ENCODE data around the gene CLDN5.

Gene CLDN5

DNA sequence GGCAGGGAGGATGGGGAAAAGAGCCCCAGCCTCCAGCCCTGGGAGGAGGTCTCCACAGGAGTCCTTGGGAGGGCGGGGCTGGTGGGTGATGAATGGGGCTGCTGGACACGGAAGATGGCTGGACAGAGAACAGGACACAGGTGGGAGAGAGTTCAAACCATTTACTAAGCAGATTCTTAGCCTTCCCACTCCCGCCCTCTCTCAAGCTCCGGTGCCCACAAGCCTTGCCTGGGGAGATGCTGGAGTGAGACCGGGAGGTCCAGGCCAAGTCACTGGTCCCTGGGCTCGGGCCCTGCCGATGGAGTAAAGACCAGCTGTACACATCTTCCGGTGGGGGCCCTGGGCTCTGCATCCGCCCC is 1.4 kb downstream of the CLDN5 start:
- Mint-ChIP-seq H3K9me3 (no peaks in the 10 kb centered on the region), H3K36me3 (ENCODE audit: low read depth) (no peaks in the 10 kb centered on the region), H3K4me1 (peaks cover 16% of the 10 kb centered on the region), H3K27me3 (ENCODE audit: low read depth) (peaks cover 49% of the 10 kb centered on the region), H3K27ac (peak overlapping the region in 1 of 3 experiments; percentile 83), H3K4me3 (peak overlapping the region; percentile 72 to 85 (median 84))
- TF ChIP-seq, protein P1, sequence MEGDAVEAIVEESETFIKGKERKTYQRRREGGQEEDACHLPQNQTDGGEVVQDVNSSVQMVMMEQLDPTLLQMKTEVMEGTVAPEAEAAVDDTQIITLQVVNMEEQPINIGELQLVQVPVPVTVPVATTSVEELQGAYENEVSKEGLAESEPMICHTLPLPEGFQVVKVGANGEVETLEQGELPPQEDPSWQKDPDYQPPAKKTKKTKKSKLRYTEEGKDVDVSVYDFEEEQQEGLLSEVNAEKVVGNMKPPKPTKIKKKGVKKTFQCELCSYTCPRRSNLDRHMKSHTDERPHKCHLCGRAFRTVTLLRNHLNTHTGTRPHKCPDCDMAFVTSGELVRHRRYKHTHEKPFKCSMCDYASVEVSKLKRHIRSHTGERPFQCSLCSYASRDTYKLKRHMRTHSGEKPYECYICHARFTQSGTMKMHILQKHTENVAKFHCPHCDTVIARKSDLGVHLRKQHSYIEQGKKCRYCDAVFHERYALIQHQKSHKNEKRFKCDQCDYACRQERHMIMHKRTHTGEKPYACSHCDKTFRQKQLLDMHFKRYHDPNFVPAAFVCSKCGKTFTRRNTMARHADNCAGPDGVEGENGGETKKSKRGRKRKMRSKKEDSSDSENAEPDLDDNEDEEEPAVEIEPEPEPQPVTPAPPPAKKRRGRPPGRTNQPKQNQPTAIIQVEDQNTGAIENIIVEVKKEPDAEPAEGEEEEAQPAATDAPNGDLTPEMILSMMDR (IDR thresholded peaks at IDR 0.05; ENCODE audit: unreplicated experiment in 3 of 3): no peak

DNA sequence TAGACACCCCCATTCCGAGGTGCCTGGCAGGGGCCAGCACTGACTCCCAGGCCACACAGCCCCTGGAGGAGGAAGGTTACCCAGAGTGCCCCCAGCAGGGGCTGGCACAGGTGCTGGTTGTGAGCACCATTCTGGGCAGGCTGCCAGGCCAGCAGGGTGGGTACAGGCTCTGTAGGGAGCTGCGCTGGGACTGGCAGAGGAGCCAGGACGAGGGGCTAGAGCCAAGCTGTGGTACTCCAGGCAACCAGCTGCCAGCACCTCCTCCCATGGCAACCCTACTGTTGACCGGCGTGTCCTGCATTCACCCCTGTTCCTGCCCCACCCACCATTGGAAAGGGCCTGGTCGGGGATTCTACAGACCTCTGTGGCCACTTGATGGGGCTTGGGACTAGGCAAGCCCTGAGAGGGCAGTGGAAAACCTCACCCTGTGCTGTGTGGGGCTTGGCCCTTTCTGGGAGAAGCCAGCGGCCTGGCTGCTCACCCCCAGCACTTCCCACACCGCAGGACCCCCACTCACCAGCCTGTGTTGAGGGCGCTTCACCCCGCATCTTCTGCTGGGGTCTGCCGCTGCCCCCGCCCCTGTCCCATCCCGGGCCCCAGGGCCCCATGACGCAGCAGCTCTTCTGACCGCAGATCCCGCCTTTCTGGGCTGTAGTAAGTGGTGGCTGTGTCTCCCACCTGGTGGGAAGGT is 1.9 kb downstream of the CLDN5 start:
- Mint-ChIP-seq H3K4me1 (peaks cover 11% of the 10 kb centered on the region), H3K36me3 (ENCODE audit: low read depth) (no peaks in the 10 kb centered on the region), H3K9me3 (no peaks in the 10 kb centered on the region), H3K4me3 (peak overlapping the region; percentile 72 to 85 (median 84)), H3K27ac (peak overlapping the region in 1 of 3 experiments; percentile 97), H3K27me3 (ENCODE audit: low read depth) (peaks cover 49% of the 10 kb centered on the region)
- TF ChIP-seq, protein P1 (IDR thresholded peaks at IDR 0.05; ENCODE audit: unreplicated experiment in 3 of 3): no peak

DNA sequence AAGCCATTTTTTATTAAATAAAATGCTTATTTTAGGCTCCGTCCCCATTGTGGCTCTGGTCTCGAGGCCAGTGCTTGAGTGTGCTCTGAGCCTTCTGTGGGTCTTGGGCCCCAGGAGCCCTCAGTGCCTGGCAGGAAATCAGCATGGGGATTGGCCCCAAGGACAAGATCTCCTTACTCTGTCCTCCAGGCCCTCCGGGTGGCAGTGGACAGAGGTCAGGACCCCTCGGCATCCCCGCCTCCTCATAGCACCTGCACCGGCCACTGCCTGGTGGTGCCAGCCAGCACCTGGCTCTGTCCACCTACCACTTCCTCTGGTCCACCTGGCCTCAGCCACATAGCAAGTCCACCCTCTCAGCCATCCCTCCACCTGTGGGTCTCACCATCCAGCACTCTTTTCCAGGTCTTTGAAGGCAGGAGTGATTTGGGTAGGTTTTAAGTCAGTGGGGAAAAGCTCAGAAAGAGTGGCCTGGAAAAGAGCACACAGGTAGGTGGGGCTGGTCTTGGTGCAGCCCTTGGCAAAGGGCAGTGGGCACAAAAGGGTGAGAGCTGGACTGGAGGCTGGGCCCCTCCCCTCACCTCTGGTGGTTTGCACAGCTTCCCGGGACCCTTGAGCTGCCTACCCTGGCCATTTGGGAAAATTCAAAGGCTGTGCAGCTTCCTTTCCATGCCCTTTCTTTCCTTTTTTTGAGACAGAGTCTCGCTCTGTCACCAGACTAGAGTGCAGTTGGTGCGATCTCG is 3.5 kb downstream of the CLDN5 start:
- TF ChIP-seq, protein P1 (IDR thresholded peaks at IDR 0.05; ENCODE audit: unreplicated experiment in 3 of 3): no peak
- H3K36me3 Mint-ChIP-seq (ENCODE audit: low read depth): peaks cover 1% of the 10 kb centered on the region
- H3K27me3 Mint-ChIP-seq (ENCODE audit: low read depth): peaks cover 37% of the 10 kb centered on the region
- H3K9me3 Mint-ChIP-seq: no peaks in the 10 kb centered on the region
- H3K27ac Mint-ChIP-seq: peak overlapping the region in 1 of 3 experiments; percentile 97
- peak overlapping the region in 2 of 3 experiments; percentile 36 to 52 for H3K4me3 Mint-ChIP-seq
- H3K4me1 Mint-ChIP-seq: peaks cover 6% of the 10 kb centered on the region

DNA sequence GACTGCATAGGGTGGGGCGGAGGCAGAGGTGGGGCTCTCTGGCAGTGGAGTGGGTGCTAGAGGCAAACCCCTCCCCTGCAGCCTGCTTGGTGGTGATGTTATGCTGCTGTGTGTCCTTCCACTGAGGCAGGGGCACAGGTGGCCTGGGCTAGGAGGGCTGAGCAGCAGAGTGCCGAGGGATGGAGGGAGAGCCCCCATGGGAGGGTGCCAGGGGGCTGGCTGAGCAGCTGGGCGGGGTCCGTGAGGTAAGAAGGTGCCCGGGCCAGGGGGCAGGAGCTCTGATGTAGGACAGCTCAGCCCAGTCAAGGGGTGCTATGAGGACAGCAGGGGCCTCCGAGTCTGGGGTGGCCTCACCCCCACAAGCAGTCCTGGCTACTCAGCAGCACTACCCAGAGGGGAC is 4.2 kb downstream of the CLDN5 start:
- H3K4me3 Mint-ChIP-seq: no peak overlapping the region
- peaks cover 5% of the 10 kb centered on the region for H3K36me3 Mint-ChIP-seq (ENCODE audit: low read depth)
- no peaks in the 10 kb centered on the region for H3K9me3 Mint-ChIP-seq
- H3K27ac Mint-ChIP-seq: peak overlapping the region in 1 of 3 experiments; percentile 97
- peaks cover 6% of the 10 kb centered on the region for H3K4me1 Mint-ChIP-seq
- TF ChIP-seq, protein P1 (IDR thresholded peaks at IDR 0.05; ENCODE audit: unreplicated experiment in 3 of 3): no peak
- H3K27me3 Mint-ChIP-seq (ENCODE audit: low read depth): peaks cover 31% of the 10 kb centered on the region

DNA sequence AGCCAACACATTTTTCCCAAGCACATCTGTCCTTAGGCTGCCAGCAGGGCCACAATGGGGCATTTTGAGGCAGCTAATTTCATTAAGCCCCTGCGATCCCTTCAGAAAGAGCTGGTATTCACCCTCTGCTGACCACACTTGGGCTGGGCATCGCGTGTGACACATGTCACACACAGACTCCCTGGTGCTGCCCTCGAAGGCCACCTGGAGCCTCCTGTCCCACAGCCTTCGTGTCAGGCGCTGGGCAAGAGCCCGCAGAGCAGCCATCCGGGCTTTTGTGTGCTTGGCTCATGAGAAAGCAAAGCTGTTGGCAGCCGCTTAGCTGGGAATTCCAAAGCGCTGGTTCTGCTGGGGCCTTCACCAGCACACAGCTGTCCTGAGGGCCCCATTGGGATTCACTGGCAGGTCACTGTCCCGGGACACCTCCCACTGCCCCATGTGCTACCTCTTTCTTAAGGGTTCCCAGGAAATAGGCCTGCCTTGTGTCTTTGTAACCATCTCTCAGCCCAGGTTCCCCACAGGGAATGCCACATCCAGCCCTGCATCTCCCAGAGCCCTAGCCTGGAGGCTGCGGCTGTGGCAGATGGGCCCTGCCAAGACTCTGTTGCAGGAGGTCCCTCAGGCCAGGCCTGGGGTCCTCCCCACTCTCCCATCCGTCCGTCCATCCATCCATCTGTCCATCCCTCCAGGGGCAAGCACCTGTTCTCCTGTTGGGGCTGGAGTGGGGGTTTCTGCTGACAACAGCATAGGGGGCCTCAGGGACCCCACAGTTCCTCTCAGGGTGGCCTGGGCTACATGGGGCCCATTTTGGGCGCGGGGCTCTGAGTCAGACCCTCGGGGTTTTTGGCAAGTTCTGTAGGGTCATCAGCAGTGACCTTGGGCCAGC is 4.9 kb downstream of the CLDN5 start:
- Mint-ChIP-seq H3K9me3 (no peaks in the 10 kb centered on the region), H3K27ac (peak overlapping the region; percentile 74 to 97 (median 91)), H3K4me3 (peak overlapping the region in 2 of 3 experiments; percentile 39 to 46), H3K27me3 (ENCODE audit: low read depth) (peaks cover 25% of the 10 kb centered on the region), H3K36me3 (ENCODE audit: low read depth) (peaks cover 10% of the 10 kb centered on the region), H3K4me1 (peaks cover 11% of the 10 kb centered on the region)
- TF ChIP-seq, protein P1 (IDR thresholded peaks at IDR 0.05; ENCODE audit: unreplicated experiment in 3 of 3): no peak
